NCI-H2107 treated with DMSO at 0.1 percent for 48 hours (cell line): ENCODE data around the gene CCDC81.
"Not testable (repeated sequence)": the region's sequence is repeated elsewhere in the genome, so short reads cannot be mapped to it uniquely, and the experiment has no call there.

Experiments
- DNase-seq: peaks from one replicate; lab custom pipeline; 2025; ENCODE audit not compliant: unreplicated experiment; lab: John Stamatoyannopoulos, UW

The CCDC81 gene

GRCh38 chr11:86386746-86387145 lies 12.1 kb downstream of the CCDC81 start:
- no peak for DNase-seq

- no peak for DNase-seq
These were observed 13.5 kb downstream of the CCDC81 start for GRCh38 chr11:86388198-86388597.

GRCh38 chr11:86390487-86390886 lies 15.8 kb downstream of the CCDC81 start:
- DNase-seq, result no peak

GRCh38 chr11:86395061-86395551 lies 20.4 kb downstream of the CCDC81 start:
- DNase-seq, result no peak

GRCh38 chr11:86396396-86396795 lies 21.7 kb downstream of the CCDC81 start:
- no peak for DNase-seq

GRCh38 chr11:86397351-86397750 lies 22.7 kb downstream of the CCDC81 start:
- DNase-seq, result no peak

GRCh38 chr11:86398106-86398505 lies 23.4 kb downstream of the CCDC81 start:
- DNase-seq, result no peak

- DNase-seq, result no peak
These were observed 28.8 kb downstream of the CCDC81 start for GRCh38 chr11:86403458-86403857.

GRCh38 chr11:86408845-86409244 lies 34.2 kb downstream of the CCDC81 start:
- no peak for DNase-seq

- DNase-seq, result no peak
These were observed 39.3 kb downstream of the CCDC81 start for GRCh38 chr11:86414032-86414431.

- no peak for DNase-seq
These were observed 40.3 kb downstream of the CCDC81 start for GRCh38 chr11:86415026-86415425.

GRCh38 chr11:86416494-86416893 lies 41.8 kb downstream of the CCDC81 start:
- DNase-seq, result no peak

GRCh38 chr11:86416951-86417350 lies 42.3 kb downstream of the CCDC81 start:
- DNase-seq, result not testable (repeated sequence)

- no peak for DNase-seq
These were observed 43.4 kb downstream of the CCDC81 start for GRCh38 chr11:86418106-86418505.

- no peak for DNase-seq
These were observed 43.8 kb downstream of the CCDC81 start for GRCh38 chr11:86418513-86418912.

GRCh38 chr11:86418917-86419316 lies 44.2 kb downstream of the CCDC81 start:
- no peak for DNase-seq

GRCh38 chr11:86421946-86422345 lies 47.3 kb downstream of the CCDC81 start:
- DNase-seq, result no peak

GRCh38 chr11:86422371-86422770 lies 47.7 kb downstream of the CCDC81 start:
- DNase-seq, result no peak

- DNase-seq, result not testable (repeated sequence)
These were observed 48.8 kb downstream of the CCDC81 start for GRCh38 chr11:86423488-86423887.

GRCh38 chr11:86427441-86427840 lies 52.8 kb downstream of the CCDC81 start:
- no peak for DNase-seq

GRCh38 chr11:86431258-86431657 lies 56.6 kb downstream of the CCDC81 start:
- no peak for DNase-seq

- DNase-seq, result not testable (repeated sequence)
These were observed 58.8 kb downstream of the CCDC81 start for GRCh38 chr11:86433361-86434095.

- DNase-seq, result no peak
These were observed 61.0 kb downstream of the CCDC81 start for GRCh38 chr11:86435711-86436110.
